HG03103 (cell line): ENCODE results near the gene PRAC1.

Experiments
- ATAC-seq: cut with Tn5 transposase; IDR thresholded peaks from one replicate; pipeline ENCODE4 v1.9.1; 2021; ENCODE audit warnings: low read depth; ENCODE audit not compliant: unreplicated experiment

PRAC1 gene

DNA sequence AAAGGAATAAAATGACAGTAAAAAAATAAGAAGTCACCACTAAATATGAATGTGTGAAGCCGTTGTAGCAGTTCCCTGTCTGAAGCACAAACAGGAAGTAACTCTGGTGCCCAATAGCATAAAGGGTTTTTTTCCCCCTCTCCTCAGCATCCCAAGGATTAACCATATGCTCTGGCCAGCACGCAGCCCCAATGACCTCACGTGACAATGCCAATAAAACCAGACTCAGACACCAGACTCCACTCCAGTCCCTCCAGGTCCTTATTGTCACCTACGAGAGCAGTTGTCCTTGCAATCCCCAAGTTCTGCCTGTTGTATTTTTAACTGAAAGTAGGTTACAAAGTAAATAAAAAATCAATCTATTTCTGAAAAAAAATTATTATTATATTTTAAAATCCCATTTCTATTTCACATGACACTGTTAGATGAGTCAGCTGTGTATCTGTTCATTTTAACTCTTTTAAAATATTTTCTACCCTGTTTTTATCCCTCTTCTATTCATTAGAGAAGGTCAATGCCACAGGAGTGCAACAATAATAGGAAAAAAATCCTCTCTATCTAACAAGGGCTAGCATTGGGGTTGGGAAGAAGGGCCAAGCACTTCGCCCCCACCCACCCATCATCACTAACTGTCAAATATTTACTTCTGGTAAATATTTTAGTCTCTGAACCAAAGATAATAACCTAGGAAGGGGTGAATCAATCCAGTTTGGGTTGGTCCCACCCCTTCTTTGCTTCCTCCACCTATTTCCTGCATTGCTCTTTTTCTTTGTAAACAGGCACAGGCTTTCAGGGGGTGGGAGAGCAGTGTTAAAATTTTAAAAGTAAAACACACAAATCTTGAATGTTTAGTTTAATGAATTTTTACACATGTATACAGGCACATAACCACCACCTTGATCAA is 6.6 kb downstream of the PRAC1 start:
- no peak for ATAC-seq

DNA sequence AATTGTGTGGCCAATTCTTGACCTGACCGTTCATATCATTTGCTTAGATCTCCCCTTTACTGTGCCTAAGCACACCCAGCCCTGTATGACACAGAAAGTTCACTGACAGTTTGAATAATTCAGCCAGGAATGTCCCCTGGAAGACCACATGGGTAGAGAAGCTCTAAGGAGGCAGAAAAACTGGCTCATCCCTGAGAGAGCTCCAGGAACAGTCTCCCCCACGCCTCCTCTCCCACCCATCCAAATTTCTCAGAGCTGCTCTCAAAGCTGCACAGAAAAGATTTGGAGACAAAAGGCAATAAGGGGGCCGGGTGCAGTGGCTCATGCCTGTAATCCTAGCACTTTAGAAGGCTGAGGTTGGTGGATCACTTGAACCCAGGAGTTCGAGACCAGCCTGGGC is 11.2 kb downstream of the PRAC1 start:
- no peak for ATAC-seq

DNA sequence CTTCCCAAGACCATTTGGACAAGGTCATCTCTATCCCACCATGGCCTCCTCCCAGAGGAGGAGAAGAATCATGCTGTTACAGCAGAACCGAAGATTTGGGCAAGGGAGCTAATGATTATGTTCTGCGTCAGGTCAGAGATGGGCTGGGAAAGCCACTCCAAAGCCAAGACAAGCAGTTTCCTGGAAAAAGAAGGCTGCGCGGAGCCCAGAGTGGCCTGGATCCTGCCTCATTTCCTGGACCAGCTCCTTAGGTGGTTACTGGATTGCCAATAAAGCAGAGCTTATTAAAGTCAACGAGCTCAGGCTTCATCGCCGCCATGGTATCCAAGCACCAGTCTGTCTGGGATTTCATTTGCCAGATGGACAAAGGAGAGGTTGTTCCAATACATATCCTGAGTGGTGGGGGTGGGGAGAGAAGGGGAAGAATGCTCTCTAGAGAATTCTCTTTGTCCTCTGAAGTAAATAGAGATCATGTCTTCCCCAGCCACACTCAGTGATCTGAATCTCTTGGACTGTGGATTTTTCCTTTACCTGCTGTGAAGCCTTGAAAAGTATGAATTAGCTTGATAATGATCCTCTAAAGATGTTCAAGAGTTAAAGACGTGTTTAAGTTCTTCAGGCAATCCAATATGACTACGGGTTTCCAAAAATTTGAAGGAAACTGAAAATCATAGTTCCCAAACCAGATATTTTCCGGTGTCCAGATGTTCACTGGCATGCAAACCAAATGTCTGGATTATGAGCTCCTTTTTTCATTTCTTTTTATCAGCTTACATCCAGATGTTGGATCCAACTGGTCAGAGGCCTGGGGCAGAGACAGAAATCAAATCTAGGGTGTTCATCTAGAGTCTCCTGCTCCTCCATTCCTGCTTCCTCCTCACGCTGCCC is 17.7 kb downstream of the PRAC1 start:
- ATAC-seq = no peak

DNA sequence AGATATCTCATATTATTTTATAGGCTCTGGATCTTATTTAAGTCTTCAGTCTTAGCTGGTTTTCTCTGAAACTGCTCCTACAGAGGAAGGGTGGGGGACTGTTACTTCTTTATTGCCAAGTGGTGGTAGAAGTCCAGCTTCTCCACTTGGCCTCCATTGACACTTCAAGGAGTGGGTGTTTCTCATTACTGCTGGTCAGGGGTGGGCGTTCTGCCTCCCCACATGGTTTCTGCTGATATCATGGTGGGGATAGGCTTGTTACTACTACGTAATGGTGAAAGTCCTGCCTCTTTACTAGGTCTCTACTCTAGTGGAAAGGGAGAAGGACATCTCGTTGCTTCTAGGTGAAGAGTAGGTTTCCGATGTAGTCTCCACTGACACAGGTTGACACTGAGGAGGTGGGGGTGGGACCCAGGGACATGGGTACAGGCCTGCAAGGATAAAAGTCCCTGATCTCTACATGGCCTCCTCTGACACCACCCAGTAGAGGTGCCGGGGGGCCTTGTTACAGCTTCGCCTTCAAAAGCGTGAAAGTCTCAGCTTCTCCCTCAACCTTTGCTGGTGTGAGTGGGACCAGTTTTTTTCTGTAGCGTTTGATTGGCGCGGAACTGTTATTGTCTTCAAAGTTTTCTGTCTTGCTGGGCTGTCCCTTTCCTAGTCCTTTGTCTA is 20.3 kb downstream of the PRAC1 start:
- no peak for ATAC-seq

DNA sequence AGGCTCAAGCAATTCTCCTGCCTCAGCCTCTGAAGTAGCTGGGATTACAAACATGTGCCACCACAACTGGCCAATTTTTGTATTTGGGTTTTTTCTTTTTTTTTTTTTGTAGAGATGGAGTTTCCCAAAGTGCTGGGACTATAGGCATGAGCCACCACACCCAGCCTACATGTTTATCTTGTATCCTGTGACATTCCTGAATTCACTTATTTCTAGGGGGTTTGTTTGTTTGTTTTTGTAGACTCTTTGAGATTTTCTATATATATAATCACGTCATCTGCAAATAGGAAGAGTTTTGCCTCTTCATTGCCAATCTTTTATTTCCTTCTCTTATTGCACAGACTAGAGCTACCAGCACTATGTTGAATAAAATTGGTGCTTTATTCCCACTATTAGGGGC is 29.1 kb downstream of the PRAC1 start:
- no peak for ATAC-seq

DNA sequence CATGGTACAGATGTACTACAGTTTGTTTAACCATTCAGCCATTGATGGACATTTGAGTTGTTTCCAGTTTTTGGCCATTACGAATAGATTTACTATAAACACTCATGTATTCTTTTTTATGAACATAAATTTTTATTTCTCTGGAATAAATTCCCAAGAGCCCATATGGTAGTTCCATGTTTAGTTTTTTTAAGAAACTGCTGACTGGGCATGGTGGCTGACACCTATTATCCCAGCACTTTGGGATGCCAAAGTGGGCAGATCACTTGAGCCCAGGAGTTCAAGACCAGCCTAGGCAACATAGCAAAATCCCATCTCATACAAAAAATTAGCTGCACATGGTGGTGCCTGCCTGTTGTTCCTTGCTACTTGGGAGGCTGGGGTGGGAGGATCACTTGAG is 30.3 kb downstream of the PRAC1 start:
- no peak for ATAC-seq

DNA sequence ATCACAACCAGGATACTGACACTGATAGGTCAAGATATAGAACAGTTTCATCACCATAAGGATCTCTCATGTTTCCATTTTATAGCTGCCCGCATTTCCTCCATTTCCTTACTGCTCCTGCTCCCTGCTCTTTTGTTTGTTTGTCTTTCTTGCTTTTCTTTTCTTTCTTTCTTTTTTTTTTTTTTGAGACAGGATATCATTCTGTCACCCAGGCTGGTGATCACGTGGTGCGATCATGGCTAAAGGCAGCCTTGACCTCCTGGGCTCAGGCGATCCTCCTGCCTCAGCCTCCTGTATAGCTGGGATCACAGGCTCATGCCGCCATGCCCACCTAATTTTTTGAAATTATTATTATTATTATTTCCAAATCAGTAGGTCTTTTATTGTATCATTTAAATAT is 31.7 kb downstream of the PRAC1 start:
- ATAC-seq = no peak

DNA sequence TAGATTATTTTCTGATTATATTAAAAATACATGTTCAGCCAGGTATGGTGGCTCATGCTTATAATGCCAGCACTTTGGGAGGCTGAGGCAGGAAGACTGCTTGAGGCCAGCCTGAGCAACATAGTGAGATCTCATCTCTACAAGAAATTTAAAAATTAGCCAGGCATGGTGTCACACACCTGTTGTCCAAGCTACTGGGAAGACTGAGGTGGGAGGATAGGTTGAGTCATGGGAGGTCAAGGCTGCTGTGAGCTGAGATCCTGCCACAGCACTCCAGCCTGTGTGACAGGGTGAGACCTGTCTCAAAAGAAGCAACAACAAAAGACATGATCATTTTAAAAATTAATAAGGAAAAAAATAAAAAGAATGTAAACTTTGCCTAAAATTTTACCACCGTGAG is 40.7 kb downstream of the PRAC1 start:
- ATAC-seq = no peak

DNA sequence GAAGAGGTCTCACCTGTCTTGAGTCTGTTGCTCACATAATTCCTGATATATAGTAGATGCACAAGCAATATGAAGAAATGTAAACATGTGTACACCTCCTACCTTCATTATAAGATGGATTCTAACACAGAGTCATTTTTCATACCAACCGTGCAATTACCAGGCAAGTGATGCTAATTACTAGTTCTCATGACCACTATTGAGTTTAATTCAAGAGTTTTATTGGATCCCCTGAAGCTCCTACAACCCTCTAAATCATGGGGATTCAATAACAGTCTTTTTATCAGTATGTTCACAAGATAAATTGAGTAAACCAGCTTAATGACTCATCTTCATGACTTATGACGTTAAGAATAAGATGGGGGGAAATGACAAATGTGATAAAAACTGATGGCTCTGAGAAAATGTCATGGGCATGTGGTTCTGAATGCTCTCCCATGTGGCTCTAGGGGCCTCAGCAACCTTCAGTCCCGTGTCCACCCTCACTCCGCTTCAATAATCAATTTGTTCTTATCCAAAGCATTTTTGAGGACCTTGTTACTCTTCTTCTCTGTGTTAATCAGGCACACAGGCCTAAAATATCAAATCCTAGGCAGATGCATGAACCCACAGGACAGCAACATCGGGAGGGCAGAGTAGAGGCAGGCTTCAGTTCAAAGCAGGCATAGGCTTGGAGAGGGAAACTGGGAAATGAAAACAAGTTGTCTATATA is 42.8 kb downstream of the PRAC1 start:
- no peak for ATAC-seq

DNA sequence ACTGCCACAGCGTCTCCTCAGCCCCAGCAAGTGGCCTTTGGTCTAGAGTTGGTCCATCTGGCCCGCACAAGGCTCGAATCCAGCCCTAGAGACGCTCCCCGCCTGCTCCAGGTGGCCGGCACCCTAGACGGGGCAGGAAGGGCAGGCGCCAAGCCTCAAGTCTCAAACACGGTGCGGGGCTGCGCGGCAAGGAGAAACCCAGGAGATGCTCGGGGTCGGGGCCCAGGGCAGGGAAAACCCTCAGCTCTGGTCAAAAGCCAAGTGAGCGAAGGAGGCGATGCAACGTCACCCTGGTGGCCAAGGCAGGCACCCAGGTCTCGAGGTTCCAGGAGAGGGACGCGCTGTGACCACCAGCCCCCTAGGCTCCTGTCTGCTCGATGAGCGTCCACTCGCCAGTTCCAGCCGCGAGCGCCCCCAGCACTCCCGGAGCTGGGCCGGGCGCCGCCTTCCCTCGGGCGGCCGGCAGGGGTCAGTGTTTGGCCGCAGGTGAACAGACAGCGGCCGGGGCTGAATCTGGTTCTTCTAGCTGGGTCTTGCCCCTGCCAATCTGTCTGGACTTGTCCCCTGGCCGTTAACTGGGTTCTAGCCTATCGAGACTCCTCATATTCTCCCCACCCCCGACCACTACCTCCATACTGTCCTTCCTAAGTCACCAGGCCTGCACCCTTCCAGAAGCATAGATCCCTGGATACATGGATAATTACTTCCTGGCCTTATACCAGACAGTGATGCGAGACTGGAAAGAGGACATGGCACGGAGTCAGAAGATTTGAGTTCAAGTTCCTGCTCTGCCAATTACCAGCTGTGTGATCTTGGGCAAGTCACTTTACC is 44.0 kb downstream of the PRAC1 start:
- ATAC-seq = no peak

DNA sequence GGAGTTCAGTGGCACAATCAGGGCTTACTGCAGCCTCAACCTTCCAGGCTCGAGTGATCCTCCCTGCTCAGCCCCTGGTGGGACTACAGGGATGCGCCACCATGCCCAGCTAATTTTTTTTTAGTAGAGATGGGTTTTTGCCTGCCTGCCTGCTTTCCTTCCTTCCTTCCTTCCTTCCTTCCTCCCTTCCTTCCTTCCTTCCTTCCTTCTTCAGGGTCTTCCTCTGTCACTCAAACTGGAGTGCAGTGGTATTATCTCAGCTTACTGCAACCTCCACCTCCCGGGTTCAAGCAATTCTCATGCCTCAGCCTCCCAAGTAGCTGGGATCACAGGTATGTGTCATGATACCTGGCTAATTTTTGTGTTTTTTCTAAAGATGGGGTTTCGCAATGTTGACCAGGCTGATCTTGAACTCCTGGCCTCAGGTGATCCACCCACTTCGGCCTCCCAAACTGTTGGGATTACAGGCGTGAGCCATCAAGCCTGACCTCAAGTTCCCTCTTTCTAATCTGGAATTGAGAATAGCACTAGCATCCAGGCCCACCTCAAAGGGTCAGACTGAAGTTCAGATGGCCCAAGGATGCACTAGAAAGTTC is 45.3 kb downstream of the PRAC1 start:
- no peak for ATAC-seq

DNA sequence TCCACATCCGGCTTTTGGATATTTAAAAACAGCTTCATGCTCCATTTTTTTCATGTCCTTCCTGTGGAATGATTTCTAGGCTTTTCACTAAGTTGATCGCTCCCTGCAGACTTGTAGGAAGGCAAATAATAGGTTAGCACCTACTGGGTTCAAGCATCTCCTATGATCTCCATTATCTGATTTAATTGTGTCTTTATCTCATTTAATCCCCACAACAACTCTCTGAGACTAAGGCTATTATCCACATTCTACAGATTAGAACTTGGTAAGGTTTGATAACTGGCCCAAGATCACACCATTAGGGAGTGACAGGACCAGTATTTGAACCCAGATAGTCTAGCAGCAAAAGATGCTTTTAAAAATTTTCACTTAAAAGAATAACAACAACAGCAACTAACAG is 50.0 kb downstream of the PRAC1 start:
- ATAC-seq = no peak
